Adrenal gland (tissue), 12 donors: Measurements from ENCODE around the gene PMPCA. TPM values are rescaled to one million over a fixed set of nuclear protein-coding genes. Genes with fewer than 3 reads are reported as not detected.
"Not testable (repeated sequence)": the region's sequence is repeated elsewhere in the genome, so short reads cannot be mapped to it uniquely, and the experiment has no call there.

Experiments
- DNase-seq, 7 donors: peaks; one replicate each; pipeline ENCODE4 v3.0.0-alpha.2; 2019 to 2020
- H3K27ac ChIP-seq, 5 donors: fragments of 200-600 bp; sonication (generic) in 4 of 5; 1 replicate in 3 of 5; 2 replicates in 2 of 5; pipeline versions ENCODE4 v1.5.1 to v1.8.0; 2016 to 2020; ENCODE audit warnings: mild to moderate bottlenecking in 1 of 5
- H3K27me3 ChIP-seq: fragments of 200-600 bp; 2 replicates; pipeline ENCODE4 v1.8.0; 2021
- H3K36me3 ChIP-seq, 2 donors: fragments of 200-600 bp; replicated peaks in 1 of 2; 1 replicate in 1 of 2; 2 replicates in 1 of 2; pipeline versions ENCODE4 v1.5.1 to v1.8.0; 2018 to 2022
- H3K4me1 ChIP-seq, 2 donors: fragments of 200-600 bp; replicated peaks in 1 of 2; 1 replicate in 1 of 2; 2 replicates in 1 of 2; pipeline versions ENCODE4 v1.5.1 to v1.8.0; 2018 to 2021
- H3K4me3 ChIP-seq, 4 donors: fragments of 200-600 bp; sonication (generic) in 3 of 4; one replicate each; pipeline ENCODE4 v1.5.1; 2016 to 2018
- H3K9me3 ChIP-seq, 3 donors: fragments of 200-600 bp; sonication (generic) in 1 of 3; replicated peaks in 1 of 3; 1 replicate in 2 of 3; 2 replicates in 1 of 3; pipeline versions ENCODE4 v1.5.1 to v1.8.0; 2016 to 2021
- POLR2A ChIP-seq, 2 donors: fragments of 450-650 bp; IDR thresholded peaks; one replicate each; pipeline ENCODE4 v1.6.1; 2017; ENCODE audit warnings: antibody characterized with exemption in 2 of 2, mild to moderate bottlenecking in 2 of 2, moderate library complexity in 1 of 2
- WGBS, 4 donors: extraction: QIAGEN DNeasy Blood & Tissue Kit in 2 of 4; methylation state at CpG; one replicate each; pipeline versions ENCODE4 v1.1.5 to v1.1.7; 2013 to 2017; 5-methylcytosine and 5-hydroxymethylcytosine counted together
- intact Hi-C, 2 donors: fragments of 100-400 bp; cut with DNase I; formaldehyde crosslinking; loops; one replicate each; pipeline versions ENCODE4 v1.14.1 to v1.15.0; 2022 to 2023
- polyA plus RNA-seq, 3 donors: library from polyadenylated mRNA; stranded (reverse); fragments of 200-250 nt in 2 of 3; fragments of 350-450 nt in 1 of 3; fragmentation: Illumina TruSeq in 1 of 3; extraction: RNeasy Lipid Tissue Mini Kit (QIAGEN cat#74804) in 1 of 3; gene quantifications; one replicate each; pipeline ENCODE4 v1.2.3, GENCODE V29; 2013 to 2014
- total RNA-seq, 9 donors: library from RNA; depleted of rRNA in 4 of 9; stranded (reverse); fragments of >200 nt in 4 of 9; fragments of 120-200 nt in 1 of 9; fragmentation: NEBNext Ultra II Directional in 1 of 9; extraction: Animal tissue kit (Norgen Biotek cat#: 25700) in 1 of 9; gene quantifications; one replicate each; pipeline versions ENCODE4 v1.1.0 to v1.2.4, GENCODE V29; 2013 to 2023
- TF ChIP-seq, protein P1 (sequence below), 6 experiments: fragments of 450-650 bp in 4 of 6; fragments of 200-600 bp in 2 of 6; sonication (generic) in 1 of 6; IDR thresholded peaks; 1 replicate in 5 of 6; 2 replicates in 1 of 6; pipeline versions ENCODE4 v1.5.1 to v1.8.0; 2016 to 2021; ENCODE audit warnings: antibody characterized with exemption in 6 of 6, mild to moderate bottlenecking in 2 of 6, moderate library complexity in 1 of 6
- donor health status: healthy with polysubstance abuse.
- donor health status: Bipolar disorder and iron deficiency.
- donor health status: DM: yes; HTN: yes; CAD: no.
- donor health status: DM: no; HTN: no; CAD: no.
- donor health status: DM: no; HTN: no; CAD: no.
- donor health status: DM: yes; HTN: yes; CAD: no.

Gene PMPCA
- total and polyA plus RNA-seq, 12 donors: 43.4 to 138 (median 81.6) TPM

DNA sequence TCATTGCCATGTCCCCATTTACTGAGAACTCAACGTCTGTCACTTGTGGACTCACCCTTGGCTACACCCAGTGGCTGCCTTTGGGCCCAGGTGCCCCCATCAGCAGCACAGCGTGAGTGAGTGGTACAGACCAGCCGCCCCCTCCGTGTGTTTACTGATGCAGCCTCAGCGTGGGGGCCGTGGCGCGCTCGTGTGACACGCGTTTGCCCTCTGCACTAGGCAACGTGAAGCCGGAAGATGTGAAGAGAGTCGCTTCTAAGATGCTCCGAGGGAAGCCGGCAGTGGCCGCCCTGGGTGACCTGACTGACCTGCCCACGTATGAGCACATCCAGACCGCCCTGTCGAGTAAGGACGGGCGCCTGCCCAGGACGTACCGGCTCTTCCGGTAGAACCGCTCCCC is 12.4 kb downstream of the PMPCA start:
- WGBS, 4 donors: 91 to 96% (median 94%) methylated on average over 24 to 26 of the region's 26 CpGs
- H3K36me3 ChIP-seq: peaks cover 0 to 67% of the 10 kb centered on the region in 2 donors
- no peaks in the 10 kb centered on the region for H3K9me3 ChIP-seq
- no peaks in the 10 kb centered on the region for H3K27me3 ChIP-seq
- DNase-seq: no peak
- H3K27ac ChIP-seq: no peak overlapping the region
- intact Hi-C loops: no loop called here
- no peak for TF ChIP-seq POLR2A (IDR thresholded peaks at IDR 0.05)
- TF ChIP-seq, protein P1, sequence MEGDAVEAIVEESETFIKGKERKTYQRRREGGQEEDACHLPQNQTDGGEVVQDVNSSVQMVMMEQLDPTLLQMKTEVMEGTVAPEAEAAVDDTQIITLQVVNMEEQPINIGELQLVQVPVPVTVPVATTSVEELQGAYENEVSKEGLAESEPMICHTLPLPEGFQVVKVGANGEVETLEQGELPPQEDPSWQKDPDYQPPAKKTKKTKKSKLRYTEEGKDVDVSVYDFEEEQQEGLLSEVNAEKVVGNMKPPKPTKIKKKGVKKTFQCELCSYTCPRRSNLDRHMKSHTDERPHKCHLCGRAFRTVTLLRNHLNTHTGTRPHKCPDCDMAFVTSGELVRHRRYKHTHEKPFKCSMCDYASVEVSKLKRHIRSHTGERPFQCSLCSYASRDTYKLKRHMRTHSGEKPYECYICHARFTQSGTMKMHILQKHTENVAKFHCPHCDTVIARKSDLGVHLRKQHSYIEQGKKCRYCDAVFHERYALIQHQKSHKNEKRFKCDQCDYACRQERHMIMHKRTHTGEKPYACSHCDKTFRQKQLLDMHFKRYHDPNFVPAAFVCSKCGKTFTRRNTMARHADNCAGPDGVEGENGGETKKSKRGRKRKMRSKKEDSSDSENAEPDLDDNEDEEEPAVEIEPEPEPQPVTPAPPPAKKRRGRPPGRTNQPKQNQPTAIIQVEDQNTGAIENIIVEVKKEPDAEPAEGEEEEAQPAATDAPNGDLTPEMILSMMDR (IDR thresholded peaks at IDR 0.05): no peak
- no peak overlapping the region for H3K4me3 ChIP-seq
- no peaks in the 10 kb centered on the region for H3K4me1 ChIP-seq

DNA sequence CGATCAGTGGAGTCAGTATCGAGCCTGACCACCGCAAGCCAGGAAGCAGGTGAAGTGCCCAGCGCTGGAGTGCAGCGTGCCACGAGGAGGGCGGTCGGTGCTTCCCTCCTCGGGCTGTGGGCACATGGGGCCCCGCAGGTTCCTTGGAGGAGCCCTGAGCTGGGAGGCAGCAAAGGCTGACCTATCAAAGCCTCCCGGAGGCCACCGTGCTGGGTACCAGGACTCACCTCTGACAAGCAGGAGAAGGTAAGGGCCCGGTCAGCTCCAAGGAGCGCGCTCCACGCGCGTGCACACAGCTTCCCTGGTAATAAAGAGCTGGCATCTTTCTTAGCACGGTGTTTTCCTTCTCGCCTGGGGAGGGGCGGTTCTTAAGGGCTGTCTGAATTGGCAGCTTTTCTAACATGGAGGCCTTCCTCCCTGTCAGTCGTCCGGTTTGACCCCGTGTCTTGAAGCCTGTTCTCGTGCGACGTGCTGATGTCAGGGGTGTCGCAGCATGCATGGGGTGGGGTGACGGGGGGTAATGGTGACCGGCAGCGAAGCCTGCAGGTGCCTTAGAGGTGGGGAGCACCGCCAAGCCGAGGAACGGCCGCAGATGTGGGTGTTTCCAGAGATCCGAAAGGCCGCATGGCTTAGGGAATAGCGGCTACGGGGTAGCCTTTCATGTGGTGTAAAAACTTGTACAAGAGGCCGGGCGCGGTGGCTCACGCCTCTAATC is 13.1 kb downstream of the PMPCA start:
- H3K27me3 ChIP-seq: no peaks in the 10 kb centered on the region
- no peak overlapping the region for H3K27ac ChIP-seq
- H3K4me3 ChIP-seq: no peak overlapping the region
- no peak for DNase-seq
- intact Hi-C loops: no loop called here
- WGBS, 4 donors: 93 to 96% (median 94%) methylated on average over 29 to 43 of the region's 43 CpGs
- peaks cover 0 to 60% of the 10 kb centered on the region in 2 donors for H3K36me3 ChIP-seq
- TF ChIP-seq POLR2A (IDR thresholded peaks at IDR 0.05): no peak
- TF ChIP-seq, protein P1 (IDR thresholded peaks at IDR 0.05): no peak
- no peaks in the 10 kb centered on the region for H3K9me3 ChIP-seq
- no peaks in the 10 kb centered on the region for H3K4me1 ChIP-seq

DNA sequence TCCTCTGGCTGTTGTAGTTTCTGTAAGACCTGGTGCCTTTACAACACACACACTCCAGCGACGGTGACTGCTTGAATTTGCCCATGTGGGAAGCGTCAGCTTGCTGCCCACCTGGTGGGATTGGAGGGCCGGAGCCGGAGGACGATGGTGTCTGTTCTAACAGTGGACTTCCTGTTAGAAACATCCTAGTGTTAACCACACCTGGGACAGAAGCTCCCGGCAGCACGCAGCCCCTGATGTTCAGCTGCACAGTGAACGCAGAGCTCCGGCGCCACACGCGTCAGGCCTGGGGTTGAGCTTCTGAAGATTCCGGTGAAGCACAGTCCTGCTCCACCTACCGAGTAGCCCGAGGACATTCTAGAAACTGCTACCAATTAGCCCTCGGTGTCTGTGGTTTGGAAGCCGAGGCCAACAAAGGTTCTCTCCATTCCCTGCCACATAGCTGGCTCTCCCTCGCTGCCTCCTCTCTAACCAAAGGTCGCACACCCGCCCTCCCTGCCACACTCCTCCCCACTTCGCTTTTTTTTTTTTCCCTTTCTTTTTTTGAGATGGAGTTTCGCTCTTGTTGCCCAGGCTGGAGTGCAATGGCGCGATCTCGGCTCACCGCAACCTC is 14.4 kb downstream of the PMPCA start:
- no peak for TF ChIP-seq POLR2A (IDR thresholded peaks at IDR 0.05)
- TF ChIP-seq, protein P1 (IDR thresholded peaks at IDR 0.05): no peak
- no peak for DNase-seq
- 87 to 93% (median 89%) methylated on average over 15 to 27 of the region's 27 CpGs for WGBS, 4 donors
- H3K4me1 ChIP-seq: no peaks in the 10 kb centered on the region
- no peak overlapping the region for H3K27ac ChIP-seq
- no peak overlapping the region for H3K4me3 ChIP-seq
- intact Hi-C loops: no loop called here
- H3K36me3 ChIP-seq: peaks cover 0 to 47% of the 10 kb centered on the region in 2 donors
- H3K27me3 ChIP-seq: no peaks in the 10 kb centered on the region
- H3K9me3 ChIP-seq: no peaks in the 10 kb centered on the region

DNA sequence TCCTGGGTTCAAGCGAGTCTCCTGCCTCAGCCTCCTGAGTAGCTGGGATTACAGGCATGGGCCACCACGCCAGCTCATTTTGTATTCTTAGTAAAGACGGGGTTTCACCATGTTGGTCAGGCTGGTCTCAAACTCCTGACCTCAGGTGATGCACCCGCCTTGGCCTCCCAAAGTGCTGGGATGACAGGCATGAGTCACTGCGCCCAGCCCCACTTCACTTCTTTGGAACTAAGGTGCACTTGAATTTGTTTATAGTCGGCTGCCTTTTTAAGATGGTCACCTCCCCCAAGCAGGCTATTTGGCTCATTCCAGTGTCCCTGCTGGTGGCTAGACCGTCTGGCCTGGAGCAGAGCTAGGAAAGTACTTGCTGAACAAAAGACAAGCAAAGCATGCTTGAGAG is 14.9 kb downstream of the PMPCA start:
- H3K9me3 ChIP-seq, DNase-seq, H3K27ac ChIP-seq, H3K27me3 ChIP-seq, H3K4me1 ChIP-seq, intact Hi-C loops, H3K4me3 ChIP-seq: not testable (repeated sequence)
- WGBS, 4 donors: 71 to 87% (median 80%) methylated on average over 4 to 7 of the region's 7 CpGs
- H3K36me3 ChIP-seq: peaks cover 0 to 45% of the 10 kb centered on the region in 2 donors
